IMR-90 (cell line): ENCODE results near the gene SNED1. TPM values are rescaled to one million over a fixed set of nuclear protein-coding genes. Genes with fewer than 3 reads are reported as not detected.
A peak's percentile ranks its signal among the peaks of the same experiment; 100 is the strongest.

Experiments used
- ATAC-seq: fragments of 200-7000 bp; cut with Tn5 transposase; 2 replicates; pipeline ENCODE4 v1.9.1; 2020; ENCODE audit warnings: low read depth, mild to moderate bottlenecking, moderate library complexity
- BruUV-seq: library from RNA; stranded (reverse); fragments of 400-500 nt; replicated peaks from 2 replicates; lab custom pipeline; 2021; lab: Mats Ljungman, UMichigan
- CTCF ChIA-PET: fragments of 300-600 bp; formaldehyde crosslinking; extraction: SDS; loops from one replicate; lab custom pipeline; 2021; ENCODE audit warnings: antibody characterized with exemption; lab: Yijun Ruan, JAX
- POLR2A ChIA-PET: fragments of 300-600 bp; sonication (Branson Sonifier 250); formaldehyde crosslinking; loops from one replicate; lab custom pipeline; 2022; ENCODE audit warnings: antibody characterized with exemption; ENCODE audit not compliant: unreplicated experiment; lab: Charles Lee
- DNase-seq: peaks from one replicate; pipeline ENCODE4 v3.0.0; 2013
- H2AFZ ChIP-seq: replicated peaks from 2 replicates; pipeline ENCODE3; 2013; ENCODE audit warnings: low read length, mild to moderate bottlenecking; ENCODE audit not compliant: poor library complexity
- H2AK5ac ChIP-seq: 2 replicates; pipeline ENCODE4 v1.6.1; 2013; ENCODE audit warnings: low read depth, low read length, inconsistent platforms
- H2AK9ac ChIP-seq: replicated peaks from 2 replicates; pipeline ENCODE3; 2013; ENCODE audit warnings: mild to moderate bottlenecking, low read depth, low read length, moderate library complexity; ENCODE audit not compliant: poor library complexity
- H2BK120ac ChIP-seq: 2 replicates; pipeline ENCODE4 v1.6.1; 2013; ENCODE audit warnings: low read depth, low read length, inconsistent platforms
- H2BK15ac ChIP-seq: 3 replicates; pipeline ENCODE4 v1.6.1; 2013; ENCODE audit warnings: low read depth, low read length, inconsistent platforms
- H2BK20ac ChIP-seq: 2 replicates; pipeline ENCODE4 v1.6.1; 2013; ENCODE audit warnings: low read depth, mild to moderate bottlenecking, inconsistent platforms, low read length, moderate library complexity
- H2BK5ac ChIP-seq: 2 replicates; pipeline ENCODE4 v1.6.1; 2013; ENCODE audit warnings: mild to moderate bottlenecking, low read depth, low read length, inconsistent platforms; ENCODE audit not compliant: poor library complexity, severe bottlenecking
- H3K14ac ChIP-seq: replicated peaks from 2 replicates; pipeline ENCODE4 v1.6.1; 2013; ENCODE audit warnings: low read depth, low read length, inconsistent platforms
- H3K18ac ChIP-seq: 2 replicates; pipeline ENCODE4 v1.6.1; 2013; ENCODE audit warnings: low read depth, low read length, control low read depth
- H3K23ac ChIP-seq: 2 replicates; pipeline ENCODE4 v1.6.1; 2013; ENCODE audit warnings: low read depth, low read length, inconsistent platforms
- H3K27ac ChIP-seq: 2 replicates; pipeline ENCODE4 v1.5.1; 2013; ENCODE audit warnings: mild to moderate bottlenecking, control low read depth, low read length; ENCODE audit not compliant: insufficient read depth
- H3K27me3 ChIP-seq: 2 replicates; pipeline ENCODE4 v1.6.1; 2013; ENCODE audit warnings: low read length; ENCODE audit not compliant: control insufficient read depth, insufficient read depth
- H3K36me3 ChIP-seq: 2 replicates; pipeline ENCODE4 v1.6.1; 2013; ENCODE audit warnings: low read length, mixed read lengths; ENCODE audit not compliant: control insufficient read depth, insufficient read depth
- H3K4ac ChIP-seq: 2 replicates; pipeline ENCODE4 v1.6.1; 2013; ENCODE audit warnings: low read depth, low read length, inconsistent platforms
- H3K4me1 ChIP-seq: 2 replicates; pipeline ENCODE4 v1.6.1; 2013; ENCODE audit warnings: low read length, mixed read lengths; ENCODE audit not compliant: control insufficient read depth, insufficient read depth
- H3K4me2 ChIP-seq: 2 replicates; pipeline ENCODE4 v1.6.1; 2013; ENCODE audit warnings: low read depth, mild to moderate bottlenecking, control low read depth, low read length, moderate library complexity
- H3K4me3 ChIP-seq: 2 replicates; pipeline ENCODE4 v1.5.1; 2013; ENCODE audit warnings: low read depth, mild to moderate bottlenecking, control low read depth, low read length, moderate library complexity; ENCODE audit not compliant: insufficient read depth
- H3K56ac ChIP-seq: 2 replicates; pipeline ENCODE4 v1.6.1; 2013; ENCODE audit warnings: low read length, inconsistent platforms; ENCODE audit not compliant: insufficient read depth; ENCODE audit errors: extremely low read depth
- H3K79me1 ChIP-seq, 2 experiments: 2 replicates each; pipeline ENCODE4 v1.6.1; 2013; ENCODE audit warnings: low read length in 2 of 2, inconsistent platforms in 1 of 2, low read depth in 1 of 2
- H3K9ac ChIP-seq: 2 replicates; pipeline ENCODE4 v1.6.1; 2013; ENCODE audit warnings: low read depth, low read length, control low read depth
- H3K9me1 ChIP-seq: 2 replicates; pipeline ENCODE4 v1.6.1; 2013; ENCODE audit warnings: low read length, inconsistent platforms; ENCODE audit not compliant: insufficient read depth
- H3K9me3 ChIP-seq: 2 replicates; pipeline ENCODE4 v1.6.1; 2013; ENCODE audit warnings: low read length; ENCODE audit not compliant: control insufficient read depth, insufficient read depth
- H4K20me1 ChIP-seq: 2 replicates; pipeline ENCODE4 v1.6.1; 2013; ENCODE audit warnings: low read length, inconsistent platforms; ENCODE audit not compliant: insufficient read depth
- H4K5ac ChIP-seq: 2 replicates; pipeline ENCODE4 v1.6.1; 2013; ENCODE audit warnings: mild to moderate bottlenecking, low read depth, low read length, control low read depth
- H4K8ac ChIP-seq, 2 experiments: 2 replicates each; pipeline ENCODE4 v1.6.1; 2013; ENCODE audit warnings: low read depth in 2 of 2, low read length in 2 of 2, control low read depth in 1 of 2, inconsistent platforms in 1 of 2
- H4K91ac ChIP-seq: 2 replicates; pipeline ENCODE4 v1.6.1; 2013; ENCODE audit warnings: low read depth, low read length, inconsistent platforms; ENCODE audit not compliant: insufficient read depth
- FOS ChIP-seq: fragments of 150-350 bp; IDR thresholded peaks from 2 replicates; pipeline ENCODE4 v1.6.1; 2016; ENCODE audit warnings: low read depth, low read length
- RAD21 ChIP-seq: IDR thresholded peaks from 2 replicates; pipeline ENCODE4 v1.6.1; 2012; ENCODE audit warnings: low read length, improper control_type of control experiment
- RCOR1 ChIP-seq: IDR thresholded peaks from 2 replicates; pipeline ENCODE4 v1.6.1; 2012; ENCODE audit warnings: mild to moderate bottlenecking, low read length, improper control_type of control experiment; ENCODE audit not compliant: insufficient replicate concordance
- SMC3 ChIP-seq: fragments of 150-350 bp; IDR thresholded peaks from 2 replicates; pipeline ENCODE4 v1.6.1; 2016; ENCODE audit warnings: low read depth, mild to moderate bottlenecking, antibody characterized with exemption, low read length, moderate library complexity
- WGBS, 2 experiments: methylation state at CpG; one replicate each; pipeline versions ENCODE4 v1.1.5 to v1.1.7; 2013; ENCODE audit warnings: missing lambda C conversion rate in 2 of 2; ENCODE audit not compliant: insufficient read length in 1 of 2; ENCODE audit errors: extremely low coverage in 2 of 2; 5-methylcytosine and 5-hydroxymethylcytosine counted together
- dilution Hi-C: fragments of 300-500 bp; cut with HindIII; formaldehyde crosslinking; loops from one replicate; pipeline ENCODE4 v1.14.3; 2018; ENCODE audit warnings: low sequenced_read_pairs; ENCODE audit not compliant: unreplicated experiment
- in situ Hi-C: fragments of 300-500 bp; cut with MboI; formaldehyde crosslinking; loops from 3 replicates; pipeline ENCODE4 v1.14.3; 2019; ENCODE audit warnings: low sequenced_read_pairs, inconsistent platforms, mixed read lengths
- intact Hi-C: fragments of 100-400 bp; cut with micrococcal nuclease; formaldehyde crosslinking; loops from 2 replicates; pipeline ENCODE4 v1.10.0; 2022
- polyA plus RNA-seq, 3 experiments: library from polyadenylated mRNA; depleted of rRNA; stranded (reverse); fragments of >200 nt; gene quantifications; 2 replicates each; pipeline ENCODE4 v1.2.3, GENCODE V29; 2012; ENCODE audit warnings: low replicate concordance in 1 of 3
- total RNA-seq: library from RNA; depleted of rRNA; stranded (reverse); fragments of >200 nt; gene quantifications from 2 replicates; pipeline ENCODE4 v1.2.3, GENCODE V29; 2012
- TF ChIP-seq, protein P1 (sequence below): conservative IDR thresholded peaks from 2 replicates; pipeline ENCODE4 v1.5.1; 2012; ENCODE audit warnings: mild to moderate bottlenecking, low read depth, low read length, improper control_type of control experiment

Gene SNED1
- total and polyA plus RNA-seq, 2 of the 4 experiments (the other 2 are of a cell fraction), result 1.1 to 3.4 TPM

DNA sequence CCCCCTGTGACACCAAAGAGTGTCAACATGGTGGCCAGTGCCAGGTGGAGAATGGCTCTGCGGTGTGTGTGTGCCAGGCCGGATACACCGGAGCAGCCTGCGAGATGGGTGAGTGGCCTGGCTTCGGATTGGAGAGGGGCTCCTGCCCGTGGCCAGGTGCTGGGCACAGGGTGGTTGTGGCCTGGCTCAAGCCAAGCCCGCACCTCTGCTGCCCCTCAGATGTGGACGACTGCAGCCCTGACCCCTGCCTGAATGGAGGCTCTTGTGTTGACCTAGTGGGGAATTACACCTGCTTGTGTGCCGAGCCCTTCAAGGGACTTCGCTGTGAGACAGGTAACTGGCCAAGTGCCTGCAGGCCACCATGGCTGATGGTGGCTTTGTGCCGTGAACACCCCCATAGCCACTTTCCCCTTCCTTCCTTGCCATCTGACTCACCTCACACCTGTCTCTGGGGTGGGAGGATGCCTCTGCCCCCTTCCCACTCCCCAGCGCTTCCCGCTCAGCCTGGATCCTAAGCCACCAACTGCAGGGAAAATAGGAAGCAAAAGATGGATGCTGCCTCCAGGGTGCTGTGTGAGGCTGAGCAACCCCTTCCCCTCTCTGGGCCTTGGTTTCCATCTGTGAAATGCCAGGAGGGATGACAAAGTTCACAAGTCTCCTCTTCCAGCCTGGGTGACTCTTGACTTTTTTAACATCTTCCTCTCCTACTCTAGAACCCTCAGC is 41.8 kb downstream of the SNED1 start:
- Histone ChIP-seq H3K14ac (no peak overlapping the region), H2AK5ac (no peak overlapping the region), H2AFZ (peak overlapping the region; percentile 15), H3K9me1 (no peaks in the 10 kb centered on the region), H3K27me3 (no peaks in the 10 kb centered on the region), H3K9ac (no peak overlapping the region), H2BK120ac (no peak overlapping the region), H3K56ac (no peak overlapping the region), H2BK20ac (no peak overlapping the region), H3K4ac (no peak overlapping the region), H3K79me1 (no peaks in the 10 kb centered on the region), H2BK5ac (no peak overlapping the region), H2BK15ac (no peak overlapping the region), H3K4me2 (no peak overlapping the region), H3K27ac (no peak overlapping the region), H3K18ac (no peak overlapping the region), H3K23ac (no peak overlapping the region), H2AK9ac (no peak overlapping the region), H3K4me1 (no peaks in the 10 kb centered on the region; the same call in 1 of the 2 replicates), H4K5ac (no peak overlapping the region), H4K91ac (no peak overlapping the region), H3K4me3 (no peak overlapping the region), H3K36me3 (peaks cover 15% of the 10 kb centered on the region), H4K20me1 (no peaks in the 10 kb centered on the region), H3K9me3 (peaks cover 5% of the 10 kb centered on the region), H4K8ac (no peak overlapping the region)
- ChIA-PET POLR2A (no interaction called here), CTCF (no interaction called here)
- no TSS peak for BruUV-seq
- in situ Hi-C loops (no loop called here), intact Hi-C loops (no loop called here), dilution Hi-C loops (no loop called here)
- TF ChIP-seq RCOR1, result no peak
- TF ChIP-seq RAD21, result no peak
- TF ChIP-seq, protein P1, sequence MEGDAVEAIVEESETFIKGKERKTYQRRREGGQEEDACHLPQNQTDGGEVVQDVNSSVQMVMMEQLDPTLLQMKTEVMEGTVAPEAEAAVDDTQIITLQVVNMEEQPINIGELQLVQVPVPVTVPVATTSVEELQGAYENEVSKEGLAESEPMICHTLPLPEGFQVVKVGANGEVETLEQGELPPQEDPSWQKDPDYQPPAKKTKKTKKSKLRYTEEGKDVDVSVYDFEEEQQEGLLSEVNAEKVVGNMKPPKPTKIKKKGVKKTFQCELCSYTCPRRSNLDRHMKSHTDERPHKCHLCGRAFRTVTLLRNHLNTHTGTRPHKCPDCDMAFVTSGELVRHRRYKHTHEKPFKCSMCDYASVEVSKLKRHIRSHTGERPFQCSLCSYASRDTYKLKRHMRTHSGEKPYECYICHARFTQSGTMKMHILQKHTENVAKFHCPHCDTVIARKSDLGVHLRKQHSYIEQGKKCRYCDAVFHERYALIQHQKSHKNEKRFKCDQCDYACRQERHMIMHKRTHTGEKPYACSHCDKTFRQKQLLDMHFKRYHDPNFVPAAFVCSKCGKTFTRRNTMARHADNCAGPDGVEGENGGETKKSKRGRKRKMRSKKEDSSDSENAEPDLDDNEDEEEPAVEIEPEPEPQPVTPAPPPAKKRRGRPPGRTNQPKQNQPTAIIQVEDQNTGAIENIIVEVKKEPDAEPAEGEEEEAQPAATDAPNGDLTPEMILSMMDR, result no peak
- no peak for TF ChIP-seq SMC3
- no peak for TF ChIP-seq FOS
- WGBS, 2 experiments, result 100% methylated on average over 2 of the region's 13 CpGs; no CpG with 5 or more reads in 1 of the 2 experiments
- ATAC-seq (no peak), DNase-seq (no peak)
